Activated CD4-positive, CD25-positive, alpha-beta regulatory T cell treated with anti-CD3 and anti-CD28 coated beads, Interleukin-2, amount 50 U/mL, for 16 hours (primary cell): ENCODE results near the gene MRPL4.

Experiments
- DNase-seq: peaks from one replicate; pipeline ENCODE4 v3.0.0-alpha.2; 2020; ENCODE audit warnings: low read depth, low spot score

The MRPL4 gene

DNA sequence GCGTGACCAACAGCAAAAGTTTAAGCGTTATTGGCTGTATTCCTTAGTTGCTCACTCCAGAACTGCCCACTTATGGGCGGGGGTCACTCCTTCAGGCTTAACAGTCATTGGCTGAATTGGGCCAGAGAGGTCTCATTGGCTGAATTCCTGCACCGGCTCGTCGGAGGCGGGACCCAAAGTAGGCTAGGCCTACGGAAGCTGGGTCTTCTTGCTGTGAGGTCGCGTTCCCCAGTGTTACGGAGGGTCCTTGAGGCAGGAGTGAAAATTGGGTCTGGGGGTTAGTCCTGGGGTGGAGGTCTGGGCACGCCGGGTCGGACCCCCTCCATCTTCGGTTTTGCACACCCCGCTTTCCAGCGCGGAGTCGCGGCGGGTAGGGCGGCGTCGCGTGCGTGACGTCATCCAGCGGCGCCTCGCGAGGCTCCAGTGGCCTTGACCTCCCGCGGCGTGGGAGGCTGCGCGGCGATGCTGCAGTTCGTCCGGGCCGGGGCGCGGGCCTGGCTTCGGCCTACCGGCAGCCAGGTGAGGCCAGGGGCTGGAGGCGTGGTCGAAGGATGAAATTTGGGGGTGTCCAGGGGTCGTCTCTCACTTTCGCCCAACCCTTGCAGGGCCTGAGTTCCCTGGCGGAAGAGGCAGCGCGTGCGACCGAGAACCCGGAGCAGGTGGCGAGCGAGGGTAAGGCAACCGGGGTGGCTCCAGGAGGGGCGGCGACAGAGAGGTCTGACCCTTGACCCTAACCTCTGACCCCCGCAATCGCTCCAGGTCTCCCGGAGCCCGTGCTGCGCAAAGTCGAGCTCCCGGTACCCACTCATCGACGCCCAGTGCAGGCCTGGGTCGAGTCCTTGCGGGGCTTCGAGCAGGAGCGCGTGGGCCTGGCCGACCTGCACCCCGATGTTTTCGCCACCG, at the start of gene MRPL4:
MRPL4 (plus strand) TSS at position 423 of the 903 bp plus-strand sequence; CDS start at position 463, 40 bp downstream.
- peak; percentile 97 for DNase-seq

DNA sequence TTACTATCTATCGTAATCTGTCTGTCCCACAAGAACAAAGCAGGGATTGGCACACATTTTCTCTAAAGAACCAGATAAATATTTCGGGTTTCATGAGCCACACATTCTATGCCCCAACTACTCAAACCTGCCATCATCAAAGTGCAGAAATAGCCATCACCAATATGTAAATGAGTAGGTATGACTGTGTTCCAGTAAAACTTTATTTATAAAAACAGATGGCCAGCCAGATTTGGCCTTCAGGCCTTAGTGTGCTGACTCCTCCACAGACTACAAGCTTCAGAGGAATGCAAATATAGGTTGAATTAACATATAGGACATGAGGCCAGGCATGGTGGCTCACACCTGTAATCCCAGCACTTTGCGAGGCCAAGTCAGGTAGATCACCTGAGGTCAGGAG, 48.3 kb upstream of the MRPL4 start:
- no peak for DNase-seq

DNA sequence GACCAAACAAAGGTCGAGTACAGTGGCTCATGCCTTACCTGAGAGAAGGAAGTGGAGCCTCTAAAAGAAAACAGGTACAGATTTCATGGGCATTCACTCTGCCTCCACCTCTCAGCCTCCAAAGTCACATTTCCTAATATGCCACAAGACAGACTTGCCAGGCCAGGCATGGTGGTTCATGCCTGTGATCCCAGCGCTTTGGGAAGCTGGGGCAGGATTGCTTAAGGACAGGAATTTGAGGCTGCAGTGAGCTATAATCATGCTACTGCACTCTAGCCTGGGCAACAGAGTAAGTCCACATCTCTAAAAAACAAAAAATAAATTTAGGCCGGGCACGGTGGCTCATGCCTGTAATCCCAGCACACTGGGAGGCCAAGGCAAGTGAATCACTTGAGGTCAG, 46.4 kb upstream of the MRPL4 start:
- DNase-seq: no peak

DNA sequence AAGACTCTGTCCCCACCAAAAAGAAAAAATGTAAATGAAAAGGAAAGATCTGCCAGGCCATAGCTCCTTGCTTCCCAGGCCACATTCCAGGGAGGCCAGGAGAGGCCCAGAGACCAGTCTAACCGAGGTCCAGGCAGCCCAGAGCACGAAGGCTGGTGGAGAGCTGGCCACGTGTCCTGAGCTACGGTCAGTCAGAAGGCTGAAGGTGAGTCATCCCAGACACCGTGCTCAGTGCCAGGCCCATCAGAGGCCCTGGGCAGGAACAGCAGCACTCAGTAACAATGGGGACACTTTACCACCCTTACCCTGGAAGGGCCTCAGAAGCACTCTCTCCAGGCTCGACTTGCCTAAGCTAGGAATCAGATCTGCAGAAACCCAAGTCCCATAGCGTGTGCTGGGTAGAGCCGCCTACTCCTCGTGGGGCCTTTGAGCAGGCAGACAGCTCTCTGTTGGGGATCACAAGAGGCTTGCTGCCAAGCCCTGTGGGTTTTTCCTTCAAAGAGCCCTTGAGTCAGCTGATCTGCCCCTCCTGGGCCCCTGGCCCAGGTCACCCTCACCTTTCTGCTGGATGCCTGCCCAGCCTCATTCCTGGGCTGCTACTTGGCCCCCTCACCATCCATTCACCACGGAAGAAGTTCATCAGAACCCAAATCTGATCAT, 45.7 kb upstream of the MRPL4 start:
- no peak for DNase-seq

DNA sequence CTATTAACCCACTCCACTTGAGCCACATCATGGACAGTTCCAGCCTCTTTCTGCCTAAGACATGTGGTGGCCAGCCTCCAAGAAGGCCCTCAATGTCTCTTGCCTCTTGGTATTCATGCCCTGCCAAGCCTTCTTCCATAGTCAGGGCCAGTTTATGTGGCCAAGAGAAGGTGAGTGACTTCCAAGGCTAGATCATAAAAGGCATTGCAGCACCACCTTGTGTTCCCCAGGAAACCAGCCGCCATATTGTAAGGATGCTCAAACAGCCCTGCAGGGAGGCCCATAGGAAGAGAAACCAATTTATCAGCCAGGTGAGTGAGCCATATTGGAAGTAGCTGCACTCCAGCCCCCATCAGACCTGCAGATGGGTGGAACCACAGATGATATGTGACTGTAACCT, 45.0 kb upstream of the MRPL4 start:
- no peak for DNase-seq

DNA sequence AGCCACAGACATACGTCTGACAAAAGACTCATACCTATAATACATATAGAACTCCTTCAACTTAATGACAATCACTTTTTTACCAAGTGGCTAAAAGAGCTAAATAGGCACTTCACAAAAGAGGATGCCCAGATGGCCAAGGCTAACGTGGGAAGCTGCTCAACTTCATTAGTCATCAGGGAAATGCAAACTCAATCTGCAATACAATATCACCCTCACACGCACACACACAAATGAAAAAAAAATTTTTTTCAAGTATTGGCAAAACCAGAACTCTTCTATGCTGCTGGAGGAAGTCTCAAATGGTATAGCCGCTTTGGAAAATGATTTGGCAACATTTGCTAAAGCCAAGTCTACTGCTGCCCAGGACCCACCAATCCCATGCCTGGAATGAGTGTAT, 42.7 kb upstream of the MRPL4 start:
- DNase-seq: no peak

DNA sequence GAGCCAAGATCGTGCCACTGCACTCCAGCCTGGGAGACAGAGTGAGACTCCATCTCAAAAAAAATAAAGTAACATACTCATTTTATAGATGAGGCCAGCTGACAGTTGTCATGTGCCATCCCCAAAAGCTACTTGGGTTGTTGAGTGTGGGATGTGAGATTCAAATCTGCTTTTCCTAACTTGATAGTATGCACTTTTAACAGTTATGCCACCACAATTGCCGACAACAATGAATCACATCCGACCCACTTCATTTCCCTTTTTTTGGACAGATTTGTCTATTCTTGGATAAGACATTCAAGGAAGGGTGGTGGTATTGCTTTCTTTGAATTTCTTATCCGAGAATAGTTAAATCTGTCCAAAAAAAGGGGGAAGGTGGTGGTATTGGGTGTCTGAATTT, 41.0 kb upstream of the MRPL4 start:
- no peak for DNase-seq

DNA sequence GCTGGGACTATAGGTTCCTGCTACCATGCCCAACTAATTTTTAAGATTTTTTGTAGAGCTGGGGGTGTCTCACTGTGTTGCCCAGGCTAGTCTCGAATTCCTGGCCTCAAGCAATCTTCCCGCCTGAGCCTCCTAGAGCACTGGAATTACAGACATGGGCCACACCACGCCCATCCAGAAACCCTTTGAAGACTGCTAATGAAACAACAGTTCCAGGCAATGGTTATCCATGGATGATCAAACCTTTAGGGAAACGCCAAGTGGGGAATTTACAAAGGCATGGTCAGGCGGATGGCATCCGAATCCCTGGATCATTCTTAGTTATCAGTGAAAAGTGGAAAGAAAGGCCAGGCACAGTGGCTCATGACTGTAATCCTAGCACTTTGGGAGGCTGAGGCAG, 40.3 kb upstream of the MRPL4 start:
- DNase-seq: no peak

DNA sequence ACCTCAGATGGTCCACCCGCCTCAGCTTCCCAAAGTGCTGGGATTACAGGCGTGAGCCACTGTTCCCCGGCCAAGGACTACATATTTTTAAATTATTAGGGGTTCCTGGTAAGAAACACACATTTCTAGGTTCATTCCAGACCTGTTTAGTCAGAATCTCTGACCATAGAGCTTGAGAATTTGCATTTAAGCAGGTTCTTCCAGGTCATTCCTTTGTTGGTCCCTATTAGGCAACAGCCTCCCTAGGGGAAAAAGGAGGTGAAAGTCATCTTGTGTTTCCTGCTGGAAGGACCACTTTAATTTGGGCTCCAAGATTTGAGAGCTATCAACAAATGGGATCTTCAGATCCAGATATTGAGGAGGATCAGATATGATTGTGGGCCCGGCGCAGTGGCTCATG, 37.2 kb upstream of the MRPL4 start:
- no peak for DNase-seq

DNA sequence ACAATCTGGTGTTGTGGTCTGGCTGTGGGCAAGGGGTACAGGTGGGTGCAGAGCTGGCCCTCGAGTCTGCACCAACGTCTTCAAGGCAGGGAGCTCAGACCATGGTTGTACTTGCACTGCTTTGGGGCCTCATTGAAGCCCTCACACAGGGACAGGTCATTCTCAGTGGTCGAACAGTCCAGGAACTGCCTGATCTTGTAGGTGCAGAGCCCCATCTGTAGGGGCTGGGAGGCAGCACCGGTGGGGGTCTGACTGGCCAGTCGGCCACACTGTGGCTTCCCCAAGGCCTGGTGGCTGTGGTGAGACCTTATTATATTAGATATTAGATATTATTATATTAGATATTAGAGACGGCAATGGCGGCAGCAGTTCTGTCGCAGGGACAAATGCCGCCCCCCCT, 34.9 kb upstream of the MRPL4 start:
- DNase-seq: no peak

DNA sequence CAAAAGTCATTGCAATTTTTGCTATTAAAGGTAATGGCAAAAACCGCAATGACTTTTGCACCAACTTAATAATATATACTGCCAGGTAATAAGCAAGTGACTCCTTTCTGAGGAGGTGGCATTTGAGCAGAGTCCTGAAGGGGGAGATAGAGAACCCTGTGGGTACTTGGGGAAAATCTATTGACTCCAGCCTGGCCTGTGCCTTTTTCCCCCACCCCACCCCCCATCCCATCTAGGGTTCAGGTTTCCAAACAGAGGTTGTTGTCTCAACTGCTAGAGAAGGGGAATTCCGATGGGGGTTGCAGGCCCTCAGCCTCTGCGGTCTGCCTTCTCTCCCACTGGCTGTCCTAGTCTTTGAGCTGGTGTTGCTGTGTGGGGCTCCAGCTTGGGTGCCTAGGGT, 32.3 kb upstream of the MRPL4 start:
- no peak for DNase-seq

DNA sequence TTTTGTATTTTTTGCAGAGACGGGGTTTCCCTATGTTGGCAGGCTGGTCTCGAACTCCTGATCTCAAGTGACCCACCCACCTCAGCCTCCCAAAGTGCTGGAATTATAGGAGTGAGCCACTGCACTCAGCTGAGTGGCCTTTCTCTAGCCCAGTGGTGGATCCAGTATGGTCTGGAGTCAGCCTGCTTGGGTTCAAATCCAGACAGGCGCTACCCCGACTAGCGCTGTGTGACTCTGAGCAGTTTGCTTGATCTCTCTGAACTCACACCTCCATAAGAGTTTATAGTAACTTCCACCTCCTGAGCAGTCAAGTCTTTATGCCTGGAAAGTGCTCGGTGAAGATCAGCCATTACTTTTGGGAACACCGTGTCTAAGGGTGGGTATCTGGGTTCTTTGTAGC, 31.3 kb upstream of the MRPL4 start:
- no peak for DNase-seq

DNA sequence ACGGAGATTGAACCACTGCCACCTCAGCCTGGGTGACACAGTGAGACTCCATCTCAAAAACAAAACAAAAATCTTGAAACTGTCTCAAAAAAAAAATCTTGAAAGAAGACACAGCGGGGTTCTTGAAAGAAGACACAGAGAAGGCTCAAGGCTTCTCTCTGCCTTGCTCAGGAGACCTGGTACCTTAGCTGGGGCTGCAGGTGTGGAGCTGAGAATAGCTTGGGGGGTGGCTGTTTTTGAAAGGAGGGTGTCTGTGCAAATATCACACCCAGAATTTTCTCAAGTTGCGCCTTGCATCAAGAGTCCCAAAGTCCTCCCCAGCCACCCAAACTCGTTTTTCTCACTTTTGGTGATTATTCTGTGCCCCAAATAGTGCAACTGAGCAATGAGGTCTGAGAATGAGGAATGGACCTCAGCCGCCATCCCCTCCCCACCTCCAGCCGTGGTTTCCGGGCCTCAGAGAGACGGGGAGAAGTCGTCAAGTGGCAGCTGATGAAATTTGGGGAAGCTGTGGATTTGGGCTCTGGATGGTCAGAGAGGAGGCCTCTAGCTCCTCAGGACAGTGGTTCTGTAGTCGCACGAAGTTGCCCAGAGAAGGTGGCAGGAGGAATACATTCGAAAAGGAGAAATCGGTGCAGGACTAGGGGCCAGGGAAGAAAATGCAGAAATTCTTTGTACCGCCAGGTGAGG, 29.7 kb upstream of the MRPL4 start:
- DNase-seq: no peak

DNA sequence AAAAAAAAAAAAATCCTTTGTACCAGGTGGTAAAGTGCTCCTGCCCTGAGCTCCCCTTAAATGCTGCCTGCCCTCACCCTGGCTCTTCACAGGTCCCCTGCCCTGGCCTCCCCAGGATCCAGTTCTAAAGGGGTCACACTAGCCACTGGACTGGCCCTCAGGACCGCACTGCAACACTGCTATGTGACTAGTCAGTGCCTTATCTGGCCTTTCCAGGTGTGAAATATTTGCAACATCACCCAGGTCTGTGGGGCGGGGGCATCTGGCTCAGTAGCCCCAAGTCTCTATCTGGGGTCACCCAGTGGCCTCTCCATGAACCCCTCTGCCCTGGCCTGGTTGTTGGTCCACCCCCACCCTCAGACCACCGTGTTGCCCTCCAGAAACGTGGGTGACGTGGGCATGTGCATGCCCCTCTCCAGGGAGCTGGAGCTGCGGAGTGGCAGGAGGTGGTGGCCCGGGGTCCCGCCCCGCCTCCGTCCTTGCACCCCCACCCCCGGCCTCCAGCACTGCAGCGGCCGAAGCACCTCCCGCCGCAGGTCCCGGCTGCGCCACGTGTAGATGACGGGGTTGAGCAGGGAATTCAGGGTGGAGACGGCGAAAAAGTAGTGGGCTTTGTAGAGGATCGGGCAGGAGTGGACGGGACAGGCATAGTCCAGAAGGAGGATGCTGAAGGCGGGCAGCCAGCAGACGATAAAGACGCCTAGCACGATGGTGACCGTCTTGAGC, 28.4 kb upstream of the MRPL4 start:
- DNase-seq: no peak

DNA sequence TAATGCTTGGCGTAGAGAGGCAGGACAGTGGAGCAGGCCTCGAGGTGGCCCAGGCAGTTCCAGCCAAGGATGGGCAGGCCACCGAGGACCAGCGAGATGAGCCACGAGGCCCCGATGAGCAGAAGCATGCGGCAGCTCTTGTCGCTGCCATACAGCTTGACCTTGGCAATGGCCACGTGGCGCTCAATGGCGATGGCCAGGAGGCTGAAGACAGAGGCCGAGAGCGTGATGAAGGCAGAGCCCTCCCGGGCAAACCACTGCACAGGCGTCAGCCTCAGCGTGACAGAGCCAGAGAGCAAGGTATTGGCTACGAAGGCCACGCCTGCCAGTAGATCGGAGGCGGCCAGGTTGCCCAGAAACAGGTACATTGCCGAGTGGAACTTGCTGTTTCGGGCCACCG, 27.7 kb upstream of the MRPL4 start:
- DNase-seq: no peak

DNA sequence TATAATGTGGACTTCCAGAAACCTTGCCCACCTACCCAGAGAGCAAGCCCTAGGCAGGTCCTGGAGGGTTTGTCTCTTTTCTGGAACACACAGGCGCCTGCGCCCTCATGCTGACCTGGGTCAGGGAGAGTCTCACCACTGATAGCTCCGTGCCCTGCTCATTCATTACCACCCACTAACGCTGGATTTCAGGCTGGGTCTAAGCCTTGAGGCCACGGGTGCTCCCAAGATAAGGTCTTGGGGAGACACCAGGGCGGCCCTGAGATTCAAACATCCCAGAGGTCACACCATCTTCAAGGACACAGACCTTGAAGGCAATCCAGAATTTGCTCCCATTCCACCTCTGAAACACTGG, 26.0 kb upstream of the MRPL4 start:
- no peak for DNase-seq

DNA sequence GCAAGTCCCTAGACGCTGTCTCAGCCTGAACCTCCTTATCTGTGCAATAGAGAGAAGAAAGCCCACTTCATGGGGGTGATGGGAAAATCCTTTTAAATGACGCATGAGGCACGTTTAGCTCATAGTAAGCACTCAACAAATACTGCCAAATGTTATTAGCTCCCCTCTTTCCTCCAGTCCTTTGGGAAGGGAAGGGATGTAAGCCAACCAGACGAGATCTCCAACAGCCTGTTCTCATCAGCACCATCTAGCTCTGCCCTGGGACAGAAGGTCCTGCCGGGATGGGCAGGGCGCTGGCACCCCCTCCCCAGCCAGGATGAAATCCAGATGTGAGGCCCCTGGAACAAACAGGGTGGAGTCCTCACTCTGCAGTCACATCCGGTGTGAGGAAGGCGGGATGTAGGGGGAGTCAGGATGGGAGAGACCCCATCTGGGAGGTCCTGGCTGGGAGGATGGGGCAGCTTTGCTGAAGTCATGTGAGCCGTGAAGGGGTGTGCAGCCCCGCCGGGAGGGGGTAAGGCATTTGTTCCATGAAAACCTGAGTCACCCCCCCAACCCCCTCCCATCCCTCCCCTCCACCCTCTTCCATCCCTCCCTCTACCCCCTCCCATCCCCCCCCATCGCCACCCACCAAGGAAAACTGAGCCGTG, 25.5 kb upstream of the MRPL4 start:
- no peak for DNase-seq

DNA sequence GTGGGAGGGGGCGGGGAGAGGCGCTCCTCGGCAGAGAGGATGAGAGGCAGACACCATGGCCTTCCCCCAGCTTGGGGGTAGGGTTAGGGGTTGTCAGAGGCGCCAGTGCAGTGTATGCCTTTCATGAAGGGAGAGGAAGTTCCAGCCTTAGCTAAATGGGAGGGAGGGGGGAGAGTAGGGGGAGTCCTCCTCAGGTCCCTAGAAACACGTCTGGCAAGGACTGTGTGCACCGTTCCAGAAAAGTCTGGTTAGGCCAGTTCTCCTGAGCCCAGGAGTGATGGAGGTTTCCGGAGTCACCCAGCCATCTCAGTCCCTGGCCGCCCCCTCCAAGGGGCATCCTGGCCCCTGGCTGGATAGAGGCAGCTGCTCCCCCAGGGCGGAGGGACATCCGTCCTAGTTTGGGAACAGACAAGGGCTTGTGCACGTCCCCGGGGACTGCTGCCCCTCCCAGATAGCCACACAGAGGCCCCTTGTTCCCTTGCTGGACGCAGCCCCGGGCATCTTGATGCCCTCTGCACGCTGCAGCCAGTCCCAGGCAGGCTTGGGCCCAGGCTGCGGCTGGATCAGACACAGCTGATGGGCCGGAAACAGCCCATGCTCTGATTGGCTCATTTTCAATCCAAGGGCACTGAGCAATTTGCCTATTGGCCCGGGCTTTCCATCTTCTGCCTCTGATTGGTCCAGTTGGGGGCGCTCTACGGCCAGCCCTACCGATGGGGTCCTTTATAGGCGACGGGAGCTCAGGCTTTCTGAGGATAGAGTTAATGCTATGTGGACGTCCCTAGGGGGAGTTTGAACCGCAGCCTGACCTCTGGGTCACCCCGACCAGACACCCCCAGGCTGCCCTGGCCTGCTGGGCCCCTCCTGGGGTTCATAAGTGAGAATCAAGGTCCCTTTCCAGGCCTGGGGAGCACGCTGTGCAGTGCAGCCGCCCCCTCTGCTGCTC, 24.7 kb upstream of the MRPL4 start:
- no peak for DNase-seq

DNA sequence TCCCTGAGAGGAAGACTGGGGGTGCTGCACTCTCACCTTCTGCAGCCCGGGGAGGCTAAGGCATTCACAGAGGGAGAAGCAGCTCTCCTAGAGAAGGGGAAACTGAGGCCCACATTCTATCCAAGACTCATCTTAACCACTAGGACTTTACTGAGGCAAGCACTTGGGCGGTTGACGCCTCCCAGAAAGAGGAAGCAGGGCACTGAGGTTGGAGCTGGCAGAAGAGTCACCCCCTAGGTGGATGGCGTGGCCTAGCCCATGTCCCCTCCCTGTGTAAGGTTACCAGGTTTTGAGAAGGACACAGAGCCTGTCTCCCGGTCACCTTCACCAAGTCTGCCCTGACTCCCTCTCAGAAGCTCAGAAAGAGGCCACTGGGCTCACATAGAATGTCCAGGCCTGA, 23.6 kb upstream of the MRPL4 start:
- no peak for DNase-seq

DNA sequence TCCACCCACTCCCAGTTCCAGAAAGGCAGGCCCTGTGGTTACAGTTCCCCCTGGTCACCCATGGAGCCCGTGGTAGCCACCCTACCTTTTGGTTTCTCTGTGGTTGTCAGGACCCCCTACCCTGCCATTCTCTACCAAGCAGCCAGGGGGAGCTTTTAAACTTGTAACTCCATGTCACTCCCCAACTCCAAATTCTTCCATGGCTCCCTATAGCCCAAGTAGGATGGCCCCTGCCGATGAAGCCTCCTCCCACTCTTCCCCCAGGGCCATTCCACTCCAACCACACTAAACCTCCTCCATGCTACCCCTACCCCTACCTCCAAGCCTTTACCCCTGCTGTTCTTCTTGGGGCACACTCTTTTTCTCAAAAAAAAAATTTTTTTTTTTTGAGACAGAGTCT, 23.1 kb upstream of the MRPL4 start:
- no peak for DNase-seq
